CD4-positive, alpha-beta T cell treated with Interleukin-10 for 1 hour (primary cell): ENCODE results near the gene BDKRB2.

ENCODE experiments used
- DNase-seq: peaks from one replicate; pipeline ENCODE4 v3.0.0-alpha.2; 2020

BDKRB2 gene

GRCh38 chr14:96204151-96205058, at the start of gene BDKRB2:
TSS of gene BDKRB2 (plus strand) at chr14:96204839. CDS start at chr14:96237108, 32,269 bp downstream.
- no peak for DNase-seq

GRCh38 chr14:96154900-96155299, 49.7 kb upstream of the BDKRB2 start:
- no peak for DNase-seq

- no peak for DNase-seq
Measured at GRCh38 chr14:96156804-96157760, 47.6 kb upstream of the BDKRB2 start.

GRCh38 chr14:96158735-96159134, 45.9 kb upstream of the BDKRB2 start:
- no peak for DNase-seq

- no peak for DNase-seq
Measured at GRCh38 chr14:96160076-96160912, 44.3 kb upstream of the BDKRB2 start.

- DNase-seq = no peak
Measured at GRCh38 chr14:96160913-96161310, 43.7 kb upstream of the BDKRB2 start.

- no peak for DNase-seq
Measured at GRCh38 chr14:96161636-96162035, 43.0 kb upstream of the BDKRB2 start.

GRCh38 chr14:96162265-96162664, 42.4 kb upstream of the BDKRB2 start:
- DNase-seq = no peak

GRCh38 chr14:96162741-96163140, 41.9 kb upstream of the BDKRB2 start:
- DNase-seq = no peak

GRCh38 chr14:96164861-96165490, 39.7 kb upstream of the BDKRB2 start:
- DNase-seq = no peak

- DNase-seq = no peak
Measured at GRCh38 chr14:96165493-96166436, 38.9 kb upstream of the BDKRB2 start.

- no peak for DNase-seq
Measured at GRCh38 chr14:96166461-96167223, 38.0 kb upstream of the BDKRB2 start.

- DNase-seq = no peak
Measured at GRCh38 chr14:96167224-96168148, 37.2 kb upstream of the BDKRB2 start.

GRCh38 chr14:96168581-96168980, 36.1 kb upstream of the BDKRB2 start:
- DNase-seq = no peak

- no peak for DNase-seq
Measured at GRCh38 chr14:96170961-96171592, 33.6 kb upstream of the BDKRB2 start.

- no peak for DNase-seq
Measured at GRCh38 chr14:96173636-96174475, 30.8 kb upstream of the BDKRB2 start.

- DNase-seq = no peak
Measured at GRCh38 chr14:96176275-96176674, 28.4 kb upstream of the BDKRB2 start.
